Upper lobe of right lung (tissue), 1 donor: Measurements from ENCODE around the gene IGSF11. TPM values are rescaled to one million over a fixed set of nuclear protein-coding genes. Genes with fewer than 3 reads are reported as not detected.
"Not testable (repeated sequence)": the region's sequence is repeated elsewhere in the genome, so short reads cannot be mapped to it uniquely, and the experiment has no call there.

Experiments used
- ATAC-seq: fragments of 200-7000 bp; cut with Tn5 transposase; one replicate; pipeline ENCODE4 v1.9.1; 2020; ENCODE audit warnings: mild to moderate bottlenecking, moderate library complexity
- DNase-seq: peaks from one replicate; pipeline ENCODE4 v3.0.0-alpha.2; 2020
- H3K27ac ChIP-seq: fragments of 200-600 bp; one replicate; pipeline ENCODE4 v1.8.0; 2022
- H3K27me3 ChIP-seq: fragments of 200-600 bp; one replicate; pipeline ENCODE4 v1.8.0; 2022; ENCODE audit warnings: mild to moderate bottlenecking
- H3K36me3 ChIP-seq: fragments of 200-600 bp; one replicate; pipeline ENCODE4 v1.8.0; 2022
- H3K4me1 ChIP-seq: fragments of 200-600 bp; one replicate; pipeline ENCODE4 v1.8.0; 2022
- H3K4me3 ChIP-seq: fragments of 200-600 bp; one replicate; pipeline ENCODE4 v1.8.0; 2022; ENCODE audit warnings: mild to moderate bottlenecking
- H3K9me3 ChIP-seq: fragments of 200-600 bp; one replicate; pipeline ENCODE4 v1.8.0; 2022
- intact Hi-C: fragments of 100-400 bp; cut with DNase I; formaldehyde crosslinking; loops from one replicate; pipeline ENCODE4 v1.11.0; 2022
- long read RNA-seq: library from polyadenylated mRNA; unstranded; transcript quantifications from one replicate; pipeline ENCODE4 v2.0.0, GENCODE V29; 2021
- total RNA-seq: library from RNA; stranded (reverse); fragmentation: NEBNext Ultra II Directional; extraction: Animal tissue kit (Norgen Biotek cat#: 25700); gene quantifications from one replicate; pipeline ENCODE4 v1.2.1, GENCODE V29; 2021
- TF ChIP-seq, protein P1 (sequence below): fragments of 200-600 bp; IDR thresholded peaks from one replicate; pipeline ENCODE4 v1.8.0; 2022; ENCODE audit warnings: antibody characterized with exemption
- donor health status: DM: no; HTN: yes; CAD: no; lungs with severe emphysema.

Gene IGSF11, protein sequence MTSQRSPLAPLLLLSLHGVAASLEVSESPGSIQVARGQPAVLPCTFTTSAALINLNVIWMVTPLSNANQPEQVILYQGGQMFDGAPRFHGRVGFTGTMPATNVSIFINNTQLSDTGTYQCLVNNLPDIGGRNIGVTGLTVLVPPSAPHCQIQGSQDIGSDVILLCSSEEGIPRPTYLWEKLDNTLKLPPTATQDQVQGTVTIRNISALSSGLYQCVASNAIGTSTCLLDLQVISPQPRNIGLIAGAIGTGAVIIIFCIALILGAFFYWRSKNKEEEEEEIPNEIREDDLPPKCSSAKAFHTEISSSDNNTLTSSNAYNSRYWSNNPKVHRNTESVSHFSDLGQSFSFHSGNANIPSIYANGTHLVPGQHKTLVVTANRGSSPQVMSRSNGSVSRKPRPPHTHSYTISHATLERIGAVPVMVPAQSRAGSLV
- total RNA-seq: 0.46 TPM
- long read RNA-seq: 0 reads

- TF ChIP-seq, protein P1, sequence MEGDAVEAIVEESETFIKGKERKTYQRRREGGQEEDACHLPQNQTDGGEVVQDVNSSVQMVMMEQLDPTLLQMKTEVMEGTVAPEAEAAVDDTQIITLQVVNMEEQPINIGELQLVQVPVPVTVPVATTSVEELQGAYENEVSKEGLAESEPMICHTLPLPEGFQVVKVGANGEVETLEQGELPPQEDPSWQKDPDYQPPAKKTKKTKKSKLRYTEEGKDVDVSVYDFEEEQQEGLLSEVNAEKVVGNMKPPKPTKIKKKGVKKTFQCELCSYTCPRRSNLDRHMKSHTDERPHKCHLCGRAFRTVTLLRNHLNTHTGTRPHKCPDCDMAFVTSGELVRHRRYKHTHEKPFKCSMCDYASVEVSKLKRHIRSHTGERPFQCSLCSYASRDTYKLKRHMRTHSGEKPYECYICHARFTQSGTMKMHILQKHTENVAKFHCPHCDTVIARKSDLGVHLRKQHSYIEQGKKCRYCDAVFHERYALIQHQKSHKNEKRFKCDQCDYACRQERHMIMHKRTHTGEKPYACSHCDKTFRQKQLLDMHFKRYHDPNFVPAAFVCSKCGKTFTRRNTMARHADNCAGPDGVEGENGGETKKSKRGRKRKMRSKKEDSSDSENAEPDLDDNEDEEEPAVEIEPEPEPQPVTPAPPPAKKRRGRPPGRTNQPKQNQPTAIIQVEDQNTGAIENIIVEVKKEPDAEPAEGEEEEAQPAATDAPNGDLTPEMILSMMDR: peak; percentile 31
- H3K36me3 ChIP-seq: no peaks in the 10 kb centered on the region
- H3K27ac ChIP-seq: no peak within 1 kb of the TSS
- peaks cover 11% of the 10 kb centered on the region for H3K4me1 ChIP-seq
- no peaks in the 10 kb centered on the region for H3K9me3 ChIP-seq
- H3K27me3 ChIP-seq: peaks cover 47% of the 10 kb centered on the region
- peak; percentile 79 for DNase-seq
- peak within 1 kb of the TSS; percentile 56 for H3K4me3 ChIP-seq
- peak; percentile 94 for ATAC-seq
- intact Hi-C loops: no loop called here
Measured at GRCh38 chr3:119034256-119035013, at the start of gene IGSF11. TSS of gene IGSF11 (minus strand) at chr3:119034846. CDS start at chr3:119034582, 264 bp downstream.

- no peaks in the 10 kb centered on the region for H3K9me3 ChIP-seq
- TF ChIP-seq, protein P1: no peak
- ATAC-seq (no peak), DNase-seq (no peak)
- no peak overlapping the region for H3K4me3 ChIP-seq
- H3K27ac ChIP-seq: no peak overlapping the region
- no peaks in the 10 kb centered on the region for H3K27me3 ChIP-seq
- H3K36me3 ChIP-seq: no peaks in the 10 kb centered on the region
- intact Hi-C loops: no loop called here
- H3K4me1 ChIP-seq: no peaks in the 10 kb centered on the region
Measured at GRCh38 chr3:119080364-119080763, 45.7 kb upstream of the IGSF11 start.

- H3K4me3 ChIP-seq: no peak overlapping the region
- no peaks in the 10 kb centered on the region for H3K36me3 ChIP-seq
- H3K27me3 ChIP-seq: no peaks in the 10 kb centered on the region
- H3K4me1 ChIP-seq: no peaks in the 10 kb centered on the region
- DNase-seq (no peak), ATAC-seq (no peak)
- TF ChIP-seq, protein P1: no peak
- intact Hi-C loops: no loop called here
- H3K9me3 ChIP-seq: no peaks in the 10 kb centered on the region
- H3K27ac ChIP-seq: no peak overlapping the region
Measured at GRCh38 chr3:119073258-119074001, 38.8 kb upstream of the IGSF11 start.

- H3K27me3 ChIP-seq, H3K27ac ChIP-seq, ATAC-seq, H3K4me3 ChIP-seq, H3K9me3 ChIP-seq, intact Hi-C loops, H3K4me1 ChIP-seq, DNase-seq, H3K36me3 ChIP-seq: not testable (repeated sequence)
Measured at GRCh38 chr3:119072451-119072850, 37.8 kb upstream of the IGSF11 start.

DNA sequence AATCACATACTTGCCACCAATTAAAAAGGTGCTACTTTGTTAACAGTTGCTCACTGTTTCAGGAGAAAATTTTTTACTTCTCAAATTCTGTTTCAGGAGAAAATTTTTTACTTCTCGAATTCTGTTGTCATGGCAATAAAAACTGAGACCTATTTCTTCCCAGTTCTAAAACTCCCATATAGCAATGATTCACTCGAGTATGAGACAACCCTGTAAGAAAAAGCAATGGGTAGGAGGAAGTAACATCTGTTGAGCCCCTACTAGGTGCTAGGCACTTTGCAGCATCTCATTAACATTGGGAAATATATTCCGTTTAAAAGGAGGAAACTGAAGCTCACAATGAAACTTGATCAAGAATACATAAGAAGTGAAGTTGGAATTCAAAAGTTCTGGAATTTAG, 35.1 kb upstream of the IGSF11 start:
- intact Hi-C loops: no loop called here
- H3K27ac ChIP-seq: no peak overlapping the region
- TF ChIP-seq, protein P1: no peak
- H3K27me3 ChIP-seq: no peaks in the 10 kb centered on the region
- ATAC-seq (no peak), DNase-seq (no peak)
- H3K4me3 ChIP-seq: no peak overlapping the region
- no peaks in the 10 kb centered on the region for H3K4me1 ChIP-seq
- H3K9me3 ChIP-seq: no peaks in the 10 kb centered on the region
- no peaks in the 10 kb centered on the region for H3K36me3 ChIP-seq
